Gastroesophageal sphincter (tissue), 4 donors: ENCODE results near the gene INPP5D. TPM values are rescaled to one million over a fixed set of nuclear protein-coding genes. Genes with fewer than 3 reads are reported as not detected.

Experiments used
- ATAC-seq: fragments of 150-250 bp; one replicate; pipeline ENCODE4 v1.9.1; 2016; ENCODE audit warnings: mild to moderate bottlenecking, moderate library complexity
- H3K27ac ChIP-seq, 4 donors: fragments of 200-600 bp; sonication (generic) in 3 of 4; 1 replicate in 3 of 4; 2 replicates in 1 of 4; pipeline ENCODE4 v1.5.1; 2016 to 2019
- H3K27me3 ChIP-seq: fragments of 200-600 bp; sonication (generic); one replicate; pipeline ENCODE4 v1.5.1; 2019
- H3K36me3 ChIP-seq, 2 donors: fragments of 200-600 bp; sonication (generic); one replicate each; pipeline ENCODE4 v1.5.1; 2019; ENCODE audit warnings: control low read depth in 1 of 2
- H3K4me1 ChIP-seq, 3 donors: fragments of 200-600 bp; sonication (generic); 1 replicate in 2 of 3; 2 replicates in 1 of 3; pipeline ENCODE4 v1.5.1; 2016 to 2019; ENCODE audit warnings: control low read depth in 2 of 3
- H3K4me3 ChIP-seq, 2 donors: fragments of 200-600 bp; sonication (generic); one replicate each; pipeline ENCODE4 v1.5.1; 2019; ENCODE audit warnings: mild to moderate bottlenecking in 1 of 2, moderate library complexity in 1 of 2
- H3K9me3 ChIP-seq, 3 donors: fragments of 200-600 bp; sonication (generic); one replicate each; pipeline ENCODE4 v1.5.1; 2017 to 2019; ENCODE audit warnings: control low read depth in 2 of 3
- EP300 ChIP-seq: sonication (generic); formaldehyde crosslinking; IDR thresholded peaks from one replicate; pipeline ENCODE4 v1.6.1; 2017; ENCODE audit warnings: antibody characterized with exemption, mild to moderate bottlenecking
- POLR2A ChIP-seq, 2 donors: fragments of 450-650 bp; IDR thresholded peaks; one replicate each; pipeline ENCODE4 v1.6.1; 2017; ENCODE audit warnings: antibody characterized with exemption in 2 of 2, mild to moderate bottlenecking in 2 of 2, moderate library complexity in 1 of 2
- POLR2AphosphoS5 ChIP-seq: sonication (generic); formaldehyde crosslinking; IDR thresholded peaks from one replicate; pipeline ENCODE4 v1.6.1; 2017; ENCODE audit warnings: antibody characterized with exemption
- WGBS, 2 donors: methylation state at CpG; one replicate each; pipeline ENCODE4 v1.1.5; 2018; ENCODE audit warnings: low coverage in 1 of 2; 5-methylcytosine and 5-hydroxymethylcytosine counted together
- total RNA-seq, 4 donors: library from RNA; depleted of rRNA; stranded (reverse); fragments of >200 nt; gene quantifications; one replicate each; pipeline ENCODE4 v1.1.0, GENCODE V29; 2016
- TF ChIP-seq, protein P1 (sequence below), 4 experiments: fragments of 200-600 bp in 2 of 4; fragments of 450-650 bp in 2 of 4; sonication (generic) in 1 of 4; IDR thresholded peaks; one replicate each; pipeline ENCODE4 v1.5.1; 2017 to 2019; ENCODE audit warnings: antibody characterized with exemption in 4 of 4, mild to moderate bottlenecking in 2 of 4, moderate library complexity in 2 of 4

Gene INPP5D
- total RNA-seq, 4 donors from 2014 or later = 6.5 to 12.4 (median 9.3) TPM

DNA sequence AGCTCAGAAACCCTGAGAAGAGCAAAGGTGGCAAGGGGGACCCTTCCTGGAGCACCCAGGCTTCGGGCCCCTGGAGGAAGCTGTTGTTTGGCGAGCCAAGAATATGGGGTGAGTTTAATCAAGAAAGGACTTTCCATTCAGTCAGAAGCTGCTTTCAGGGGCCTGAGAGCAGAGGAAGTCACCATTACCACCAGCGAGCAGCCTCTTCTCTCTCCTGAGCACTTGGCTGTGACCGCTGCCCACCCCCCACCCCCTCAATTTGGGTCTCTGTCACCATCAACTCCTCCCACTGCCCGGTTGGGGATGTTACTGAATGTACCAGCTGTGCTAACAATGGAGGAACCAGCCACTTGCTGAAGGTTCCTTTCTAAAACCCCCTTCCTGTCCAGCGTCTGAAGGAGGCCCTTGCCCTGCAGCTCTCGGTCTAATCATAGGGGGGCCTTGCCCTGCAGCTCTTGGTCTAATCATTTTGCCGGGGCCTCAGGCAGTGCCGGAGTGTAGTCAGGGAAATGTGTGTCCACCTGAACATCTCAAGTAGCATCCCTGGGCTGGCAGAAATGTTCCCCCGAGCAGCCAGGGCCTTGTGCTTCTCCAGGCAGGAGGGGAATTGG is 943 bp downstream of the INPP5D start:
- Histone ChIP-seq H3K27ac (peak overlapping the region in 3 of 4 donors; percentile 68 to 77 (median 76)), H3K27me3 (no peaks in the 10 kb centered on the region), H3K4me3 (peak overlapping the region; percentile 20 to 50), H3K4me1 (peaks cover 0 to 47% (median 3%) of the 10 kb centered on the region in 3 donors), H3K9me3 (no peaks in the 10 kb centered on the region), H3K36me3 (no peaks in the 10 kb centered on the region)
- ATAC-seq = no peak
- no peak for TF ChIP-seq POLR2AphosphoS5
- TF ChIP-seq EP300 = no peak
- TF ChIP-seq POLR2A (IDR thresholded peaks at IDR 0.05) = no peak
- TF ChIP-seq, protein P1, sequence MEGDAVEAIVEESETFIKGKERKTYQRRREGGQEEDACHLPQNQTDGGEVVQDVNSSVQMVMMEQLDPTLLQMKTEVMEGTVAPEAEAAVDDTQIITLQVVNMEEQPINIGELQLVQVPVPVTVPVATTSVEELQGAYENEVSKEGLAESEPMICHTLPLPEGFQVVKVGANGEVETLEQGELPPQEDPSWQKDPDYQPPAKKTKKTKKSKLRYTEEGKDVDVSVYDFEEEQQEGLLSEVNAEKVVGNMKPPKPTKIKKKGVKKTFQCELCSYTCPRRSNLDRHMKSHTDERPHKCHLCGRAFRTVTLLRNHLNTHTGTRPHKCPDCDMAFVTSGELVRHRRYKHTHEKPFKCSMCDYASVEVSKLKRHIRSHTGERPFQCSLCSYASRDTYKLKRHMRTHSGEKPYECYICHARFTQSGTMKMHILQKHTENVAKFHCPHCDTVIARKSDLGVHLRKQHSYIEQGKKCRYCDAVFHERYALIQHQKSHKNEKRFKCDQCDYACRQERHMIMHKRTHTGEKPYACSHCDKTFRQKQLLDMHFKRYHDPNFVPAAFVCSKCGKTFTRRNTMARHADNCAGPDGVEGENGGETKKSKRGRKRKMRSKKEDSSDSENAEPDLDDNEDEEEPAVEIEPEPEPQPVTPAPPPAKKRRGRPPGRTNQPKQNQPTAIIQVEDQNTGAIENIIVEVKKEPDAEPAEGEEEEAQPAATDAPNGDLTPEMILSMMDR (IDR thresholded peaks at IDR 0.05) = no peak
- 61% methylated on average over 7 of the region's 10 CpGs; no CpG with 5 or more reads in 1 of the 2 donors for WGBS, 2 donors

DNA sequence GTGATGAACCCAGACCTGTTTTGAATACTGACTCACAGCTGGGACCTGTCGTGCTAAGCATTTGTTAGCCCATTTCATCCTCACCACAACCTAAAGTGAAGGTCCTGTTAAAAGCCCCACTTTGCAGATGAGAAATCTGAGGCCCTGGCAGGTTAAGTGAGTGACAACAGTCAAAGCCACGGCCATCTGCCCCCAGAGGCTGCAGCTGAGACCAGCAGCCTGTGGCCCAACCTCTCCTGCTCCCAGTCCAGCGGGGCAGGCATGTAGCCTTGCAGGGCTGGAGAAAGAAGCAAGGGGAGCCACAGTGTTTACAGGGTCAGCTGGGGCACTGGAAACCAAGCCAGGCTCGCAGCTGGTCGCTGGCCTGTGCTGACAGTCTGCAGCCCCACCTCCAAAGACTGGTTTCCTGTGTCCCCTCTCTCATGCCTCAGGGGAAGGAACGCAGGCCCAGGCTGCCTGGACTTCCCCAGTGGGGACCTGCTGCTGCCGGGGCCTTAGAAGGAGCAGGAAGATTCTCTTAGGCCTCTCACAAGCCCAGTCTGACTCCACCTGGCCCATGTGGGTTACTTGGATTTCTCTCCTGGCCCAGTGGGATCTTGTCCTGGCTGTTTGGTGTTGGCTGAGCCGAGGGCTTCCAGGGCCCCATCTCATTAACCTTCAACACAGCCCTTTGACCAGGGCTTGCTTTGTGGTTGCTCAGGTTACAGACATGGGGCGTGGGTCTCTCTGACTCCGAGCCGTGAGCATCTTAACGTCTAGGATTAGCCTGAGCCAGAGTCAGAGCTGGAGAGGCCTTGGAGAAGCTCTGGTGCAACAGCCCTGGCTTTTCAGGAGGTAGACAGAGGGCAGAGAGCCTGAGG is 1.7 kb downstream of the INPP5D start:
- 75% methylated on average over 4 of the region's 12 CpGs; no CpG with 5 or more reads in 1 of the 2 donors for WGBS, 2 donors
- H3K27ac ChIP-seq = peak overlapping the region in 3 of 4 donors; percentile 54 to 77 (median 76)
- ATAC-seq = peak; percentile 67
- TF ChIP-seq, protein P1 (IDR thresholded peaks at IDR 0.05) = peak in 1 of 4 experiments; percentile 4
- TF ChIP-seq EP300 = no peak
- H3K36me3 ChIP-seq = no peaks in the 10 kb centered on the region
- H3K27me3 ChIP-seq = no peaks in the 10 kb centered on the region
- peak overlapping the region in 1 of 2 donors; percentile 50 for H3K4me3 ChIP-seq
- H3K9me3 ChIP-seq = no peaks in the 10 kb centered on the region
- H3K4me1 ChIP-seq = peaks cover 0 to 47% (median 3%) of the 10 kb centered on the region in 3 donors

DNA sequence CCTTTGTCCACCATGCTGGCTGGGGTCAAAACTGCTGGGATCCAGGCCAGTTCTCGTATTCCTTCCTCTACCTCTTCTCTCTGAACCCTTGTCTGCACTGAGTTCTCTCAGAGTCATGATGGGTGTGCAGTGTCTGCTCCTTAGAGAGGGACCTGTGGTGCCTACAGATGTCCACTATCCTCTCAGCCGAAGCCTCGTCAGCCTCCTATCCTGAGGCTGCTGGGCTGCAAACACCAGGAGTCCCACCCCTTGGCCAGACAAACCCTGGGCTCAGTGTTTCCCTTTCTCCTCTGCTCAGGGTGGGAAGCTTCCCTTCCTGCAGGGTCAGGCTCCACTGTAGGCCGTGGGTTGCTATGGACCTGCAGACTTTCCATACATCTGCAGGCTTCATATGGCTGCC is 2.3 kb downstream of the INPP5D start:
- H3K27me3 ChIP-seq = no peaks in the 10 kb centered on the region
- 20% methylated on average over 1 of the region's 4 CpGs; no CpG with 5 or more reads in 1 of the 2 donors for WGBS, 2 donors
- ATAC-seq = no peak

DNA sequence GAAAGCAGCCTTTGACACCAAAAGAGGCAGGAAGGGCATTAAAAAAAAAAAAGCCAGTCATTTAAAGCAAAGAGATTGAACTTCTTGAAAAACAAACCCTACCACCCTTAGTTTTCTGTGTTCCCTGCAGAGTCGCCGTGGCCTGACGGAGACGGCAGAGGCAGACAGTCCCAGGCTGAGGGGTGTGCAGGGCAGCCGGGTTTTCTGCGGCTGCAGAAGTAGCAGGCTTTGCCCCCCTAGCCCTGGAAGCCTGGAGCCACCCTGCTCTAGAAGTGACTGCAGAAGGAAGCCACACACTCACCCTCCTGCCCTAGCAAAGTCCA is 2.8 kb downstream of the INPP5D start:
- WGBS, 2 donors = 79 to 90% methylated on average over 6 of the region's 6 CpGs
- H3K4me1 ChIP-seq = peaks cover 0 to 47% (median 3%) of the 10 kb centered on the region in 3 donors
- no peaks in the 10 kb centered on the region for H3K9me3 ChIP-seq
- H3K27ac ChIP-seq = peak overlapping the region in 2 of 4 donors; percentile 19 to 77
- H3K4me3 ChIP-seq = peak overlapping the region in 1 of 2 donors; percentile 50
- no peaks in the 10 kb centered on the region for H3K36me3 ChIP-seq
- ATAC-seq = no peak
- no peaks in the 10 kb centered on the region for H3K27me3 ChIP-seq
- TF ChIP-seq, protein P1 (IDR thresholded peaks at IDR 0.05) = no peak
- TF ChIP-seq POLR2A (IDR thresholded peaks at IDR 0.05) = no peak

More for the DNA sequence above, 2.3 kb downstream of the INPP5D start:
- peaks cover 0 to 47% (median 3%) of the 10 kb centered on the region in 3 donors for H3K4me1 ChIP-seq
- no peaks in the 10 kb centered on the region for H3K36me3 ChIP-seq
- H3K27ac ChIP-seq = peak overlapping the region in 3 of 4 donors; percentile 54 to 77 (median 76)
- no peaks in the 10 kb centered on the region for H3K9me3 ChIP-seq
- peak overlapping the region in 1 of 2 donors; percentile 50 for H3K4me3 ChIP-seq
- TF ChIP-seq, protein P1 (IDR thresholded peaks at IDR 0.05) = no peak
- TF ChIP-seq POLR2AphosphoS5 (no peak), EP300 (no peak)
